ENCODE measurements around the gene NUP85.
A peak's percentile ranks its signal among the peaks of the same experiment; 100 is the strongest.
"Not testable (repeated sequence)": the region's sequence is repeated elsewhere in the genome, so short reads cannot be mapped to it uniquely, and the experiment has no call there.

NUP85 gene

GRCh38 chr17:75245011-75245410 lies 39.5 kb downstream of the NUP85 start:
- no peak for DNase-seq (ENCODE audit: low read depth in 2 of 2)
- H3K4me3 ChIP-seq (replicated peaks in 1 of 2; ENCODE audit: low read depth in 2 of 2, low read length in 2 of 2), result no peak overlapping the region
- TF ChIP-seq, protein P1, sequence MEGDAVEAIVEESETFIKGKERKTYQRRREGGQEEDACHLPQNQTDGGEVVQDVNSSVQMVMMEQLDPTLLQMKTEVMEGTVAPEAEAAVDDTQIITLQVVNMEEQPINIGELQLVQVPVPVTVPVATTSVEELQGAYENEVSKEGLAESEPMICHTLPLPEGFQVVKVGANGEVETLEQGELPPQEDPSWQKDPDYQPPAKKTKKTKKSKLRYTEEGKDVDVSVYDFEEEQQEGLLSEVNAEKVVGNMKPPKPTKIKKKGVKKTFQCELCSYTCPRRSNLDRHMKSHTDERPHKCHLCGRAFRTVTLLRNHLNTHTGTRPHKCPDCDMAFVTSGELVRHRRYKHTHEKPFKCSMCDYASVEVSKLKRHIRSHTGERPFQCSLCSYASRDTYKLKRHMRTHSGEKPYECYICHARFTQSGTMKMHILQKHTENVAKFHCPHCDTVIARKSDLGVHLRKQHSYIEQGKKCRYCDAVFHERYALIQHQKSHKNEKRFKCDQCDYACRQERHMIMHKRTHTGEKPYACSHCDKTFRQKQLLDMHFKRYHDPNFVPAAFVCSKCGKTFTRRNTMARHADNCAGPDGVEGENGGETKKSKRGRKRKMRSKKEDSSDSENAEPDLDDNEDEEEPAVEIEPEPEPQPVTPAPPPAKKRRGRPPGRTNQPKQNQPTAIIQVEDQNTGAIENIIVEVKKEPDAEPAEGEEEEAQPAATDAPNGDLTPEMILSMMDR (IDR thresholded peaks at IDR 0.05; ENCODE audit: low read depth, low read length), result no peak

DNA sequence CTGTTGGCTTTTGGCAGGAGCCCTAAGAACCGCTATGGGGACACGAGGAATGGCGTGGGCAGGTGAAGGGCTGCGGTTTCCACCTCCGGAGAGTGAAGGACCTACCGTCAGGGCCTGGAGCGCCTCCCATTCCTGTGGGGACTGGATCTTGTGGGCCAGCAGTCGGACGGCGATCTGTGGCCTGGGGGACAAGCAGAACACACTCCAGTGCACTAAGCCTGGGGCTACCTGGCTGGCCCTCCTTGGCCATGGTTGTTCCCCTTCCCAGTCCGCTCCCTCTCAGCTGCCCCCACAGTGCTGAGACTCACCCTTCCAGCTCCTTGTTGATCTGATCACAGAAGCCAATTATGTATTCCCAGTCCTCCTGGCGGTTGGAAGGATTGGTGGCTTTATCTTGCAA lies 40.9 kb downstream of the NUP85 start:
- no peak for DNase-seq (ENCODE audit: low read depth in 2 of 2)
- no peak overlapping the region for H3K4me3 ChIP-seq (replicated peaks in 1 of 2; ENCODE audit: low read depth in 2 of 2, low read length in 2 of 2)
- TF ChIP-seq, protein P1 (IDR thresholded peaks at IDR 0.05; ENCODE audit: low read depth, low read length), result no peak

DNA sequence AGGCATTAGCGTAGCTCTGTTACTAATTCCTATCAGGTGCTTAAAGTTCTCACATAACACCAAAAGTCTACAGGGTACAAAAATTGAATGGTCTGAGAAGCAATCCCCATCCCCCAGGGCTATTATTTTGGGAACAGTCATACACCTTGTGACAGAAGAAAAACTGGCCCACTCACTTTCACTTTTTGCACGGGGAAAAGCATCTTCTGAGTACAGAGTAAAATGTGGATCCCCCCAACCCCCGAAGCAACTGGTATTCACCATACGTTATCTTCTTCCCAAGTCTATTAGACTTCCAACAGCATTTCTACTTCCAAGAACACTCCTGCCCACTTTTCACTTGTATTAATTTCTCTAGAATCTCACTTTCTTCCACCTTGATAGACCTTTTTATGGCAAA lies 44.1 kb downstream of the NUP85 start:
- no peak for DNase-seq (ENCODE audit: low read depth in 2 of 2)
- TF ChIP-seq, protein P1 (IDR thresholded peaks at IDR 0.05; ENCODE audit: low read depth, low read length), result no peak
- no peak overlapping the region for H3K4me3 ChIP-seq (replicated peaks in 1 of 2; ENCODE audit: low read depth in 2 of 2, low read length in 2 of 2)

DNA sequence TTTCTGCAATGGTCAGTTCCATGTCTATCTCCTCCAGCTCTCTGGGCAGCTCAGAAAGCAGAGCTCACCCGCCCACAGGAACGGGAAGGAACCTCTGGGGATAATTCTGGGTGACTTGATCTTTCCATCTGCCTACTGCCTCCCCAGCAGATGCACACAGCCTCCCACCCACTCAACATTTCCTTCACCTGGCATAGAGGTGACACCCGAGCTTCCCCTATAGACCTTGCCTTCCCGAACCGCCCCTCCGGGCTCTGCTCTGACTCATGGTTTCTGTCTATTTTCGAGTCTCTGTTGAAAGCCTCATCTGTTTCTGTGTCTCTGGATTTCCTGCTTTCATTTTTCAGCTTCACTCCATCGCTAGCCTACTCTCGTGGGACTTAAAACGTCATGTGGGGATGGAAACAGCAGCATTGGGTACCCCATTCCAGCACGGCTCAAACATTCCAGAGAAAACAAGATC lies 44.6 kb downstream of the NUP85 start:
- TF ChIP-seq, protein P1 (IDR thresholded peaks at IDR 0.05; ENCODE audit: low read depth, low read length), result no peak
- peak overlapping the region in 1 of 2 donors; percentile 14 for H3K4me3 ChIP-seq (replicated peaks in 1 of 2; ENCODE audit: low read depth in 2 of 2, low read length in 2 of 2)
- DNase-seq (ENCODE audit: low read depth in 2 of 2), result peak; percentile 69 to 82

DNA sequence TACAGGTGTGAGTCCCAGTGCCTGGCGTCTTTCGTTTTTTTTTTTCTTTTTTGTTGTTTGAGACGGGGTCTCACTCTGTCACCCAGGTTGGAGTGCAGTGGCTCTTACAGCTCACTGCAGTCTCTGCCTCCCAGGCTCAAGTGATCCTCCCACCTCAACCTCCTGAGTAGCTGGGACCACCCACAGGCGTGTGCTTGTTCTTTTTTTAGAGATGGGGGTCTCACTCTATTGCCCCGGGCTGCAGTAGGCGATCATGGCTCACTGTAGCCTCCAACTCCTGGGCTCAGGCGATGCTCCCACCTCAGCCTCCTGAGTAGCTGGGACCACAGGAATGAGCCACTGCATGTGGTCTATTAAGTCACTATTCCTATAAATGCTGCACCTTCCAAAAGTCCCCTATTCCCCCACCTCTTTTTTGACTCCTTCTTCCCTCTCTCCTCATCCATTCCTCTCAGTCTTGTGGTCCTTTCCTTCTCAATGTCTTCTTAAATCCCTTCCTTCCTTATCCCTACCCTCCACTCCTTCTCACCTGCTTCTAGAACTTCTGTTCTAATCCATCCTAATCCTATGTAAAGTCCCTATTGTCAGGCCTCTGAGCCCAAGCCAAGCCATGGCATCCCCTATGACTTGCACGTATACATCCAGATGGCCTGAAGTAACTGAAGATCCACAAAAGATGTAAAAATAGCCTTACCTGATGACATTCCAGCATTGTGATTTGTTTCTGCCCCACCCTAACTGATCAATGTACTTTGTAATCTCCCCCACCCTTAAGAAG lies 46.7 kb downstream of the NUP85 start:
- no peak overlapping the region for H3K4me3 ChIP-seq (replicated peaks in 1 of 2; ENCODE audit: low read depth in 2 of 2, low read length in 2 of 2)
- TF ChIP-seq, protein P1 (IDR thresholded peaks at IDR 0.05; ENCODE audit: low read depth, low read length), result no peak
- no peak for DNase-seq (ENCODE audit: low read depth in 2 of 2)

GRCh38 chr17:75255954-75256698 lies 50.6 kb downstream of the NUP85 start:
- not testable (repeated sequence) for H3K4me3 ChIP-seq (replicated peaks in 1 of 2; ENCODE audit: low read depth in 2 of 2, low read length in 2 of 2); DNase-seq (ENCODE audit: low read depth in 2 of 2)

DNA sequence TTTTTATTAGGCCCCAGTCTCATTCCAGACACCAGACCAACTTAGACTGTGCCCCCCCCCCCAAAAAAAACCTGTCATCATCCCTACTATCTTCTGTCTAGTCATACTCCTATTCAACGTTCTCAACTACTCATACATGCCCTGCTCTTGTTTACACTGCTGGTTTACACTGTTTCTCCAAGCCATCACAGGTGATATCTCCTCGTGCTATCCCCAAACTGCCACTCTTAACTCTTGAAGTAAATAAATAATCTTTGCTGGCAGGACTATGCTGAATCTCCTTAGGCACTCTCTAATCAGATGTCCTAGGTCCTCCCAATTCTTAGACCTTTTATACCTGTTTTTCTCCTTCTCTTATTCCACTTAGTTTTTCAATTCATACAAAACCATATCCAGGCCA lies 51.7 kb downstream of the NUP85 start:
- H3K4me3 ChIP-seq (replicated peaks in 1 of 2; ENCODE audit: low read depth in 2 of 2, low read length in 2 of 2); DNase-seq (ENCODE audit: low read depth in 2 of 2): not testable (repeated sequence)

All from cardiac fibroblast (primary cell).